COLO668 (cell line): ENCODE data around the gene SOX6.
"Not testable (repeated sequence)": the region's sequence is repeated elsewhere in the genome, so short reads cannot be mapped to it uniquely, and the experiment has no call there.

Source experiments
- DNase-seq: peaks from one replicate; lab custom pipeline; 2025; ENCODE audit not compliant: unreplicated experiment; lab: John Stamatoyannopoulos, UW

SOX6 gene

DNA sequence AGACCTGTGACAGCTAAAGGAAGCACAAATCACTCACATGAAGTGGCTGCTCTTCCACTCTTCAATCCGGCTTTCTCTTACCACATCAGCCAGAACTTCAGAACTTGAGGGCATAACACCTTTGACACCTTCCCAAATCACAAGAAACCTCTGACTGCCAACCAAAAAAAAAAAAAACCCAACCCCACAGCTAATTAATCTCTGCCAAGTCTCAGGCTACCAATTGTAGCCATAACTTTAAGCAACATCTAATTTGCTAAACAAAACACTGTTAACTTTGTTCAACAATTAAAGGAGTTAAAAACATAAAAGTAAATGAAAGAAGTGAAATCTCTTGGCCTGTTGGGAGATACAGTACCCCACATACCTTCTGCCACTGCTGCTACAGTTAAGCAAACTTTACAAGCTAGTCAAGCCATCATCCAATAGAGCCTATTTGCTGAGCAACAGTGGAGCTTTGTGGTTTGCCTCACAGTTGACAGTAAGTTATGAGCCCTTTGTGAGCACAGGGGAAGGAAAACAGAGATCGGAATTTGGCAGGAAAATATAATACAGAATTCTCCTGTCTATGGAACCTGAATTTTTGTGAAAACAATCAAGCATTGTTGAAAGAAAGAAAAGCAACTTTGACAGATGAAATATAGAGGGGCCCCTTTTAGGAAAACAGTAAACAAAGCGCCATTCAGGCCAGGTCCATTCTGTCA, at the start of gene SOX6:
Gene SOX6, minus strand, starts transcription at position 490 of the 704 bp plus-strand sequence. CDS start 15,298 bp downstream, outside the sequence.
- DNase-seq, result no peak

DNA sequence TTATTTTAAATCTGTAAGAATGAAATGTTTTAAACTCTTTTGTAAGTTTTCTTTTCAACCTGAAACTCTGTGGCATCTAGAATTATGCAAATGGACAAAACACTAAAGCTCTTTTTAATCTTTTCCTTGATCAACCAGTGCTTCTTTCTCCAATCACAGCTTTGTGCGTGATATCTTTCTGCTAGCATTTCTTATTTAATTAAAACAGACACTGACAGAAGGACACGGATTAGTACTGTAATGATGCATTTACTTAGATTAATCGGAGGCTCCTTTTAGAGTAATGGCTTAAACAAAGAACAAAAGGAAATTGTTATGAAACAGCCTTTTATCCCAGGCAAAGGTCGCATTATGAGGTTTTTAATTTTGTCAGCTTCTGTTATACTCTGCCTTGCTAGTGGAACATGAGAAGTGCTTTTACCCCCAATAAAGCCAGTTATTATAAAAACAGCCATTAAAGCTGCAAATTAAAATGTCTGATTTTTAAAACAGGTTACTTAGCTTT, 48.5 kb upstream of the SOX6 start:
- no peak for DNase-seq

DNA sequence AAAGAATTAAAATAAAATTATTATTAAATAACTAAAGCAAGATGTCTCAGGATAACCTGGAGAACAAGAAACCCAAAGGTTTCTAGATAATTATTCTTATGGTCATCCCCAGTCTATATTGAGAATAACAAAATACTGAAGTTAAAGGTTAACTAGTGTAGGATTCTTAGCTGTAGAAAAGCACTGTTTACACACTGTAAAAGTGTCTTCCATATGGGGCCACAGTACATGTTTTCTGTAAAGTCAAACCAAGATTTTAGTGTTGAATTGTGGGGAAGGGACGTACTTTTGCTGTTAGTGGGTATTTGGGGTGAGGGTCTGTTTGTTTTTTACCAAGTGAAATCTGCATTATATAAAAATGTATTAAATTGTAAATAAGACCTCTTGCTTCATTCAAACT, 47.5 kb upstream of the SOX6 start:
- no peak for DNase-seq

DNA sequence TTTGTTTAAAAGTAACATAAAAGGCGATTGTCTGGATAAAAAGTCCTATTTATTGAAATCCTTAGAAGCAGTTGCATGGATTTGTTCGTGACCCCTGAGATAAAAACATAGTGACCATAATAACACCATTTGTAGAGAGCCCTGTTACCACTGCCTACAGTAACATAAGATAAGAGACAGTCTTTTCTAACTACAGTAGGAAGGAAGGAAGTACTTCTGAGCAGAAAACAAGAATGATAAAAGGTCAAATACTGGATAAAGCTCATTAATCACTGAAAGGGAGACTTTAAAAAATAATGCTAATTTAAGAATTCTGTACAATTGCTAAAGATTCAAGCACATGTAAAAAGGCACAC, 47.1 kb upstream of the SOX6 start:
- DNase-seq, result no peak

DNA sequence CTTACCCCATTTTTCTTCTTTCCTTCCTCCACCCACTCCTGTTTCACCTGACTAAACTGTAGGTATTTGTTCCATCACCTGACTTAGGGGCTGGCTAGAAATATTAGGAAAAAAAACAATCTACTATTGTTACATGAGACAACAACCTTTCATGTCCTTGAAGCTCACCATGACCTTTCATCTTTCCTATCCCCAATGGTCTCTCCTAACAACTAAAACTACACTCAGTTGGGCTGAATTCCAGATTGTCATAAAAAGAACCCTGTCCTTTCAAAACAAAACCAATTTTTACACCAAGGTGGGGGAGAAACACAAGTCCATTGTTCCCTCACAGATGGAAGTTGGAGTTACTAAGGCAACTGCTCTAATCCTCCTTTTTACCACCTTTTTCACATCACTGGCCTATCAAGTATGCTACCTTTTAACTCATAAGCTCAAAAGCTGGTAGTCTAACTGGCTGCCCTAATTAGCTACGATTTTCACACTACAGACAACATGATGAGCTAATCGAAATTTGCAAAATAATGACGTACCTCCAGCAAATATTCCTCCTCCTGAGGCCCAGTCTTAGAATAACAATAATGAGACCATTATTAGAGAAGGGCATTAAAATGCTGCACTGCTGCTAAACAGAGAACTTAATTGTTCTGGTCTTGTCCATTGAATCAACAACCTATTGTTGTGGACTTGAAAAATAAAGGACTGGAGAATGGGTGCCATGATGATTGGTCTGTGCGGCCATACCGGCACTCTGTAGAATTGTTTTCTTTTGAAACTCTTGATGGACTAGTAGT, 46.5 kb upstream of the SOX6 start:
- no peak for DNase-seq

DNA sequence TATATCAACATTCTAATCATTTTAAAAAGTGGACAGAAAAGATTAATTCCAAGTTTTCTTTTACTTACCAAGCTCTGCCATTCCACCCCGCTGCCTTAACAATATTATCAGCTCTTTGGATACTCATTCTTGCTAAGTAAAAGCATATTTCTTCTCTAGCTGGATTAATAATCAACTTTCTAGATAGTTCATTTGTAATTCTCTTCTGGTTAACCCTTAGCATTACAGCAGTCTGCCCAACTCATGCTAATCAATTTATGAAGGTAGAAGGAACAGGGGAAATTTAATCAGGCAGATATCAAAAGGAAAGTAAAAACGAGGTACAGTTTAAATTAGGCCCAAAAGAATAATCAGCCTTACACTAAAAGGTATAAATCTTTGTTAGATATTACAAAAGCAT, 41.0 kb upstream of the SOX6 start:
- no peak for DNase-seq

DNA sequence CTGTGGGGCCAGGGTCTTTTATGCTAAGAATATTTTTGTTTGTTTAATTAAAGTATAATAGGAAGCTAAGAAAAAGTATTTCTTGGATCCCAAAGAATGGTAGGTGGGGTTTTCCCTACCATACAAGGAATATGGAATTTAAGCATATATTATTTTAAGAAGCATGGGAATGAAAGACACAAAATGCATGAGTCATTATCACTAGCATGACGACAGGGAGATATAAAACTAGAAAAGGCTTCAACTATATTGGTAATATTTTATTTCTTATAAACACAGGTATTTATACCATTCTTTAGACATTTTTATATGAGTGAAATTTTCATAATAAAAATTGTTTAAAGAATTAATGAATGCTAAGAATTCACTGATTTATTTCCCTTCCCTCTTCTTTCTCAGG, 39.3 kb upstream of the SOX6 start:
- DNase-seq, result no peak

DNA sequence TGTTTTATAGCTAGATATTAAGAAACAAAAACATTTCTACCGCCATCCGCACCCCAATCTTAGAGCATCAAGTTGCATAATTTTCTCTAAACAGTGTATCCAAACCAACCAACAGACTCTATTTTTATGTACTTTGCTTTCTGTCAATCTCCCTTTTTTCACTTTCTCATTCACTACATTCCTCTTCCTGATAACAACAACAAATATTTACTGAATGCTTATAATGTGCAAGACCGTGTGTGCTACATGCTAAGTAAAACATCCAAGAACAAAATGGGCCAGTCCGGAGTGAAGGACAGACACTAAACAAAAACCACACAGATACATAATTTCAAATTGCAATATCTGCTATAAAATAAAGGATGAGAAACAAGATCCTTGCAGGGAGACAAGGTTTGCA, 38.6 kb upstream of the SOX6 start:
- no peak for DNase-seq

DNA sequence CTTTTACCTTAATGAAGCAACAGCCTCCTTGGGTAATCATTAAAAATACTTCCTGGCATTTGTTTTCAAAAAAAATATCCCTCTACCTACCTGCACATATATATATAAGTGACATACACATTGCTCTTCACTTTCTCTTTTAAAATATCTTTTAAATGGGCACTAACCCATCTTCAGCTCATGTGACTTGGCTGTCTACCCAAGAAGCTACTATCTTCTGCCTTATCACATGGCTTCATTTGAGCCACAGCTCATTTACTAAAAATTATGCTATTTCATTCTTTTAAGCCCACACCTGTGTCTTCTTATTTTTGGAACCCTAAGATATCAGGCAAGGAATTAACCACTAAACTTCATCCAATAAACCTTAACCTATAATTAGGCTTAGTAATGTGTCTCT, 37.0 kb upstream of the SOX6 start:
- DNase-seq, result no peak

DNA sequence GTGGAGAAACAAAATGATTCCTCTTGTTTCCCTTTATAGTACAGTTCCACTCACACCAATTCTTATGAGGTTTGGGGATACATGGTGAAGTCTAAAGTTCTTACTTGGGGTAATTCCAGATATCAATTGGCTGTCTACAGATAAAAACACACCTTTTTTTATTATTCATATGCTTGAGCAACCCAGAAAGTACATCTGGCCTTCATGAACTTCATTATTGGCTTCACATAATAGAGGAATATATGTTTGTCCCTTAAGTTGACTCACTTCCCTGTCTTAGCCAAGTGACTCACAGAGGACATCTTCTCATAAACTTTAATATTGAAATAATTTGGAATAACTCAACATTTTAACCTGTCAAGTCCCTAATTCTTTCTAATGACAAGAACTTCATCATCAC, 36.3 kb upstream of the SOX6 start:
- no peak for DNase-seq

DNA sequence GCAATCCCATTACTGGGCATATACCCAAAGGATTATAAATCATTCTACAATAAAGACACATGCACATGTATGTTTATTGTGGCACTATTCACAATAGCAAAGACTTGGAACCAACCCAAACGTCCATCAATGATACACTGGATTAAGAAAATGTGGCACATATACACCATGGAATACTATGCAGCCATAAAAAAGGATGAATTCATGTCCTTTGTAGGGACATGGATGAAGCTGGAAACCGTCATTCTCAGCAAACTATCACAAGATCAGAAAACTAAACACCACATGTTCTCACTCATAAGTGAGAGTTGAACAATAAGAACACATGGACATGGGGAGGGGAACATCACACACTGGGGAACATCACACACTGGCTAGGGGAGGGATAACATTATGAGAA, 34.5 kb upstream of the SOX6 start:
- DNase-seq, result not testable (repeated sequence)

DNA sequence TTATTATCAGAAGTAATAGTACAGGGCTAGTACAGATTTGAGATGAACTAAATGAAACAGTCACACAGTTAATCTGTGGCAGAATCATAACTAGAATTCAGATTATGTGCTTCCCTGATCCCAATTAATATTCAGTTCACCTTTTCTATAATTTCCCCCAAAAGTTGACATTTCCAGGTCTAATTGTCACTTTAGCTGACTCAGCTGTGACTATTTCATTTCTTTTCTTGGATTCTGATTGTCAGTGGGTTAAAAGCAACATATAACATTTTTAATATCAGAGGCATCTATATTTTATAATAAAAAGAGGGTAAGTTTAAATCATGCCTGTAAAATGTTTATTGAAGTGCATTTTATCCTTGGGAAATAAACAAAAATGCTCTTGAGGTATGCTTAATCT, 28.8 kb upstream of the SOX6 start:
- DNase-seq, result no peak

DNA sequence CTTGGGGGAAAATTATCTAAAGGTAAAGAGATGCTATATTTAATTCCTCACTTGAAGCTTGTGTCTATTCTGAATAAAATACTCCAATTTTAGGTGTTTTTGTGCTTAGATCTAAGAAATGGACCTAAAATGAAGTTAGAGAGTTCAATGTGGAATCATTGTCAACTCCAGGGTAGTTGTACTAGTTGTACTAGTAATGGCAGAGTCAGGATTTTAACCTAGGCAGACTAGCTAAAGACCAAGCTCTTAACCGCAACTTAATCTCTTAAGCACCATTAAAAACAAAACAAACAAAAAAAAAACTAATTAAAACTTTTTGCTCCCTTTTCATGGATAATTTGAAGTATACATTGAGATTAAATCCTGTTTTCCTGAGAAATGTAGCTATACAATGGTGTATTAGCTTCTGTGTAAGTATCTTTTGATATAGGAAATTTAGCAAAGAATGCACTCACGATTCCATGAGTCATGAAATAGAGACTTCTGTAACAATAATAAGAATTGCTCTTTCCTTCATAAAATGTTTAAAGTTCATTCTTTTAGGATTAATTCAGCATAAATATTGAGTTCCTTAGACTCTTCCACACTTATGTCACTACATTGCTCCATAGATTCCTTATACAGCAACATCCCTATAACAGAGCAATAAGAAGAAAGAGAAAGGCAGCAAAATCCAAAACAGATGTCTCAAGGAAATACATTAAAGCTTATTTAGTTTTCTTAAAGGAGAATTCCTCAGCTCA, 26.5 kb upstream of the SOX6 start:
- no peak for DNase-seq

DNA sequence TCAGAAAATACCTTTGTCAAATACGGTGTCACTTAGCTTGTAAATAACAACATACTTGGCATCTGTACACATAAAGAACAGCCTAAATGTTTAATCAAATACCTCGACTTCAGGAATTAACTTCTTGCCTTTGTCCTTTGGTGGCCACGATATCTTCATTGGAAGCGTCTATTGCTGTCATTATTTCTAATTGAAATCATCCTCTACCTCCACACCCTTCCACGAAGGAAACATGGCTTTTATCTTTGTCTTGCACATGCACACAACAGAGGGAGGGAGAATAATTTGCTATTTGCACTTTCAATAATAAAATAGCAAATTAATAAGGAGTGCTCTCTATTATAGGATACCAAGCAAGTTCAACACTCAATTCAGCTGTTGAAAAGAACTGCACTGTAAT, 25.8 kb upstream of the SOX6 start:
- DNase-seq, result no peak

DNA sequence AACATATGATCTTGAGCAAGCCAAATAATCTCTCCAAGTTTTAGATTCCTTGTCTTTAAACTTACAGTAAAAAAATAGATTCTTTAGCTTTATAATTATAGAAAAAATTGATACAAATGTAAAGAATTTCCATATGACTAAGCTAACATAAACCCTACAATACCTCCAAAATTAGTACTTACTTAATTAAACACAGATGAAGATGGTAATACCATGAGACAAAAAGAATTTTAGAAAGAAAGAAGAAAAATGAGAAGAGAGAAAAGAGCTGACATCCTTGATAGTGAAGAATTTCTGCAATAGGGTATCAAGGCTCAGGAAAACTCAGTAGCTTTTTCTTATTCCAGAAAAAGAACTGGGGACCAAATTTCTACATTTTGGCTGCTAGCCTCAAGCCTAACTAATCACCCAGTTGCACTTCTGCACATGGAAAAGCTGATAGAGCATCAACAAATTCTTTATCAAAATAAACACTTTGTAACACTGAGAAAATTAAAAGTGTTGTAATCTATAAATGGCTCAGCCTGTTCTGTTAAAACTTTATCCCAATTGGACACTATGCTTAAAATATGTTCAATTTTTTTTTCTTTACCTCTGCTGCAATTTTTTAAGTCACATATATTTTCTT, 24.7 kb upstream of the SOX6 start:
- DNase-seq, result no peak

DNA sequence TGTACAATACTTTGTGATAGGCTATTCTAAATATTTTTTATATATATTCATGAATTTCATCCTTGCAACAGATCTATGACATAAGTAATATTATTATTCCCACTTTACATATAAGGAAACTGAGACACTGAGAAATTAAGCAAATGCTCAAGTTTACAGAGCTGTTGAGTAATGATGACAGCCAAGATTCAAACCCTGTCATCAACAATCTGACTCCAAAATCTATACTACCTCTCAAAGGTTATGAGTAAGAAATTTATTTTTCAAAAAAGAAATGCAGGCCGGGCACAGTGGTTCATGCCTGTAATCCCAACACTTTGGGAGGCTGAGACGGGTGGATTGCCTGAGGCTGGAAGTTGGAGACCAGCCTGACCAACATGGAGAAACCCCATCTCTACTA, 22.6 kb upstream of the SOX6 start:
- no peak for DNase-seq

DNA sequence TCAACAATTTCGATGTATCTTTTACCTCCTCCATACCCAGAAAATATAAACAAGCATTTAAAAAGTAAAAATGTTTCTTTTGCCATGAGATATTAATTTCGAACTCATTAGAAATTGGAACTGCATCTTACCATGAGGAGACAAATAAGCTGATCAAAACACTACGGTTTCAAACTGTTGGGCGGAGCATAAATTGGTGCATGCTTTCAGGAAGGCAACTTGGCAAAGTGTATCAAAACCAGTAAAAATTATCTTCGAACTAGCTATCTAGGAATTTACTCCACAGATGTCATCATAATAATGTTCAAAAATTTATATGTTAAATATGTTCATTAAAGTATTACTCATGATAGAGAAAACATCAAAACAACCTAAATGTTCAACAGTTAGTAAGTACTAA, 21.4 kb upstream of the SOX6 start:
- DNase-seq, result no peak

DNA sequence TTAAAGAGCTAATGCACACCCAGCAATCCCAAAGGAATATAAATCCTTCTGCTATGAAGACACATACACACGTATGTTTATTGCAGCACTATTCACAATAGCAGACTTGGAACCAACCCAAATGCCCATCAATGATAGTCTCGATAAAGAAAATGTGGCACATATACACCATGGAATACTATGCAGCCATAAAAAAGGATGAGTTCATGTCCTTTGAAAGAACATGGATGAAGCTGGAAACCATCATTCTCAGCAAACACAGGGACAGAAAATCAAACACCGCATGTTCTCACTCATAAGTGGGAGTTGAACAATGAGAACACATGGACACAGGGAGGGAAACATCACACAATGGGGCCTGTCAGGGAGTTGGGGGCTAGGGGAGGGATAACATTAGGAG, 19.3 kb upstream of the SOX6 start:
- not testable (repeated sequence) for DNase-seq

DNA sequence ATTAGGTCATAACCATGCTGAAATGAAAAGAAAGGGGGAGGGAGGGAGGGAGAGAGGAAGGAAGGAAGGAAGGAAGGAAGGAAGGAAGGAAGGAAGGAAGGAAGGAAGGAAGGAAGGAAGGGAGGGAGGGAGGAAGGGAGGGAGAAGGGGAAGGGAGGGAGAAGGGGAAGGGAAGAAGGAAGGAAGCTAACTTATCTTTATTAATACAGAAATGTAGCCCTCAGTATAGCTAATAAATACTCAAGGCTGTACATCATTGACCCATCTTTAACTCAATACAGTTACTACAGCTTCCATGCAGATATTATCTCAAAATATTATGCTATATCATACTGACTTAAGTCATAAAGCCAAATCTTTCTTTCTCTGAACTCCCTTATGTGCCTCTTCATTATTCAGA, 17.4 kb upstream of the SOX6 start:
- DNase-seq, result no peak

DNA sequence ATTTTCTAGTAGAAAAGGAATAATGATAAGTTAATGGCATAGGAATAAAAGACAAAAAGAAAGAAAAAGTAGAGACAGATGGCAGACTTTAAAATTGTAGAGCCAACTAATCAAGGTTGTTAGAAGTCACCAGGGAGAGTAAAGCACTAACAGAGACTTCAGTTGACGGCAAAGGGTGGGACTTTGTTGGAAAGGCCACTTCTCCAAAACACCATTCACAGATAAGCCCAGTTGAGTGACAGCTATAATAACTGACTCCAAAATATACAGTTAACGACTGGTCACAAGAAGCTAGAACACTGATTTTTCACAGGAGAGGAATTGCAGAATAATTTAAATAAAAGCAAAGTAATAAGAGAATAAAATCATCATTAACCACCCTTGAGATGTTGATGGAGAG, 16.0 kb upstream of the SOX6 start:
- DNase-seq, result no peak

DNA sequence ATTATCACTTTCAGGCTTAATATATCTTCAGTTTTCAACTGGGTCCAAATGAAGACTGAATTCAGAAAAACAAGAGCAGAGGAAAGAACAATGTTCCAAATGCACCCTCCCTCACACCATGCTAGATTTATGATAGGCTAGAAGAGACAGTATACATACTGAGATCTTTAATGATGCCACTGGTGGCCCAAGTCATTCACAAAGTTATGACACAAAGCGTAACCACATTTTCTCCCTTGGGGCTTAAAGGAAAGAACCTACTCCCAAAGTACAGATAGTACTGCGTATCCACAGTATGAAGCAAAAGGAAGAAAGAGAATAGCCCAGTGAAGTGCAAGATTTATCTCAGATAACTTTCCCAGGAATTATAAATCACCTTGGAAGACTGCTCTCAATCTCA, 10.9 kb upstream of the SOX6 start:
- no peak for DNase-seq
